OCI-LY3 (cell line): ENCODE data around the gene ZNF619.

Experiments
- H2AFZ ChIP-seq: fragments of 200-600, 300-600 bp; shearing (Covaris generic); 2 replicates; pipeline ENCODE4 v1.6.0; 2014; ENCODE audit warnings: antibody characterized with exemption, low read depth, low read length
- H3K27ac ChIP-seq: fragments of 200-600, 300-600 bp; sonication (generic); 2 replicates; pipeline ENCODE4 v1.5.1; 2014; ENCODE audit warnings: mild to moderate bottlenecking, low read length, moderate library complexity, mixed read lengths
- H3K27me3 ChIP-seq: fragments of 200-600, 300-600 bp; sonication (generic); 2 replicates; pipeline ENCODE4 v1.6.1; 2014; ENCODE audit warnings: low read depth, low read length, mixed read lengths
- H3K36me3 ChIP-seq: fragments of 200-600, 300-600 bp; sonication (generic); replicated peaks from 2 replicates; pipeline ENCODE3; 2014; ENCODE audit warnings: low read depth, low read length, mixed read lengths
- H3K4me1 ChIP-seq: fragments of 300-600, 200-600 bp; sonication (generic); 2 replicates; pipeline ENCODE4 v1.6.1; 2014; ENCODE audit warnings: low read length, mixed read lengths
- H3K4me2 ChIP-seq: fragments of 200-600, 300-600 bp; sonication (generic); 2 replicates; pipeline ENCODE4 v1.6.1; 2014; ENCODE audit warnings: low read length, mixed read lengths
- H3K4me3 ChIP-seq: fragments of 300-600, 200-600 bp; sonication (generic); 2 replicates; pipeline ENCODE4 v1.5.1; 2014; ENCODE audit warnings: antibody characterized with exemption, mild to moderate bottlenecking, low read length, moderate library complexity
- H3K79me2 ChIP-seq: fragments of 300-600, 200-600 bp; shearing (Covaris generic); 2 replicates; pipeline ENCODE4 v1.6.1; 2014; ENCODE audit warnings: mild to moderate bottlenecking, low read length, mixed read lengths
- H3K9ac ChIP-seq: fragments of 300-600, 200-600 bp; shearing (Covaris generic); 2 replicates; pipeline ENCODE4 v1.6.0; 2014; ENCODE audit warnings: mild to moderate bottlenecking, low read length, moderate library complexity
- H3K9me3 ChIP-seq: fragments of 200-600, 300-600 bp; shearing (Covaris generic); 2 replicates; pipeline ENCODE4 v1.6.1; 2014; ENCODE audit warnings: low read length, mixed read lengths; ENCODE audit not compliant: insufficient read depth
- H4K20me1 ChIP-seq: fragments of 200-600, 300-600 bp; sonication (generic); 2 replicates; pipeline ENCODE4 v1.6.1; 2016; ENCODE audit warnings: low read length, mixed read lengths; ENCODE audit not compliant: insufficient read depth
- CTCF ChIP-seq: fragments of 200-600, 300-600 bp; sonication (generic); IDR thresholded peaks from 2 replicates; pipeline ENCODE4 v1.5.1; 2014; ENCODE audit warnings: antibody characterized with exemption, low read length, low read depth
- EZH2phosphoT487 ChIP-seq: fragments of 200-600 bp; shearing (Covaris generic); IDR thresholded peaks from 2 replicates; pipeline ENCODE4 v1.6.1; 2018; ENCODE audit warnings: antibody characterized with exemption, mixed run types, low read depth

ZNF619 gene

DNA sequence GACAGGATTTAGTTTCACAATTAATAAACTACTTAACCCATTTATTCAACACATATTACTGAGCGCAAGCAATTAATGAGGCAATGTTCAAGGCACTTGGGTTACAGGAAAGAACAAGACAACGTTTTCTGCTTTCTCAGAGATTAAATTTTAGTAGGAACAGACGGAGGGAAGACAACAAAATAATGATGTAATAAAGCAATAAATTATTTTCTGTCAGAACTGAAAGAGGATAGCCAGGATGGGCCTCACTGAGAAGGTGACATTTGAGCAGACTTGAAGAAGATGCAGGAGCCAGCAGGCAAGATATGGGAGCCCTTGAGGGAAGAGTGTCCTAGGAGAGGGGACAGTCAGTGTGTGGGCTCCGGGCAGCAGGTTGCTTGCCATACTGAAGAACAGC is 31.0 kb upstream of the ZNF619 start:
- Histone ChIP-seq H3K9ac (no peak overlapping the region), H3K4me1 (no peaks in the 10 kb centered on the region), H3K79me2 (no peaks in the 10 kb centered on the region), H2AFZ (no peak overlapping the region), H3K9me3 (no peaks in the 10 kb centered on the region), H3K27ac (no peak overlapping the region), H3K36me3 (no peaks in the 10 kb centered on the region), H3K4me3 (no peak overlapping the region), H3K27me3 (no peaks in the 10 kb centered on the region), H3K4me2 (no peak overlapping the region), H4K20me1 (no peaks in the 10 kb centered on the region)
- TF ChIP-seq CTCF = no peak
- no peak for TF ChIP-seq EZH2phosphoT487

DNA sequence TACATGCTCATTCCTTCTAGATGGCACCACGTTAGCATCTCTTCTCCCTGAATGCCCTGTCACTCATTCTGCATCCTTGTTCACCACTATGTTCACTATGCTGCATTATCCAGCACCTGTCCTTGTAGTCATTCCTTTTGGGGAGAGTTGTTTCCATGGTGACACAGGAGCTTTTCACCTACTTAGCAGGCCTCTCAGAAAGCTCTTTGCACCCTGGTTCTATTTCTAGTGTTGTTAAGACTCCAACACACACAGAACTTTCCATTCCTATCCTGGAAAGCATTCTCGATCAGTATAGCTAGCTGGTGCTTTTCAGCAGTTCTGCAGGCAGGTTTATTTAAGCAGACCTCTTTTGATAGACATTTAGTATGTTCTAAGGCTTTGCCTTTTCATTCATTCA is 26.5 kb upstream of the ZNF619 start:
- Histone ChIP-seq H3K79me2 (no peaks in the 10 kb centered on the region), H3K9ac (no peak overlapping the region)

DNA sequence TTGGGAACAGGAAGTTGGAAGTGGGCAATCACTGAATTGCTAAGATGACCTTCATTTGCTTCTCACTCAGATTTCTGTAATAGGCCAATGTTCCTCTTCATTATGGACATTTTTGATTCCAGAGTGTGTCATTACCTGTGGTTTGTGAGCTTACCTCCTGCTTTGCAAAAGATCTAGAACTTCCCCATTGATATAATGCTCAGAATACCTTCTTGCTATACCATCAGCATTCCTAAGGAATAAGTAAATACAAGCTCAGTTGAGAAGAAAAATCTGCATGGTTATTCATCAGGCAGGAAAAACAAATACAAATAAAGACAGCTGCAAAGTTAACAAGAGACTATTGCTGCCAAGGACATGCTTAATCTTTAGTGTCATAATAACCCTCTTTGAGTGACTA is 25.4 kb upstream of the ZNF619 start:
- Histone ChIP-seq H3K4me2 (no peak overlapping the region; the same call in 1 of the 2 replicates), H3K9me3 (no peaks in the 10 kb centered on the region), H3K4me1 (peaks cover 18% of the 10 kb centered on the region), H3K36me3 (no peaks in the 10 kb centered on the region), H4K20me1 (no peaks in the 10 kb centered on the region), H3K9ac (no peak overlapping the region), H3K27ac (no peak overlapping the region), H3K79me2 (peaks cover 1% of the 10 kb centered on the region; the same call in 1 of the 2 replicates), H3K4me3 (no peak overlapping the region), H2AFZ (no peak overlapping the region), H3K27me3 (no peaks in the 10 kb centered on the region)
- TF ChIP-seq EZH2phosphoT487 = no peak
- no peak for TF ChIP-seq CTCF

More for the DNA sequence above, 26.5 kb upstream of the ZNF619 start:
- TF ChIP-seq CTCF (no peak), EZH2phosphoT487 (no peak)
- H2AFZ ChIP-seq = no peak overlapping the region
- no peak overlapping the region for H3K27ac ChIP-seq
- no peak overlapping the region for H3K4me3 ChIP-seq
- H3K4me1 ChIP-seq = peaks cover 13% of the 10 kb centered on the region
- H4K20me1 ChIP-seq = no peaks in the 10 kb centered on the region
- no peaks in the 10 kb centered on the region for H3K9me3 ChIP-seq
- no peaks in the 10 kb centered on the region for H3K36me3 ChIP-seq
- no peak overlapping the region for H3K4me2 ChIP-seq
- no peaks in the 10 kb centered on the region for H3K27me3 ChIP-seq

DNA sequence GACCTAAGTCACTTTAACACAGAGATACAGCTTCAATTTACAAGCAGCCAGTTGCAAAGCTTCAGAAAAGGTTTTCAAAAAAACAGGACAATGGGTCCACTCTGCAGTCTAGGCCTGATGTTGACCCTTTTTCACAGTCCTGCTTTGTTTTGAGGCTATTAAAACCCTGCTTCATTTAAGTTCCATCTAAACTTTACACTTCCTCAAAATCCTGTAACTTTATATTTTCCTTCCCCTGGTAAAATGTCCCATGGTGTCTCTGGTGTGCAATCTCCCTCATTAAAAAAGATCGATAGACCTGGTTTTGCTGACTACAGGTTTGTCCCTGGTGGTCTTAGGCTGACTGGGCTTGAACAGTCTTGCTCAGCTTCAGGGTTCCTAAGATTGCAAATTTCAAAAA is 24.9 kb upstream of the ZNF619 start:
- Histone ChIP-seq H3K79me2 (peaks cover 6% of the 10 kb centered on the region; the same call in 1 of the 2 replicates), H3K4me1 (peaks cover 18% of the 10 kb centered on the region), H4K20me1 (no peaks in the 10 kb centered on the region), H3K27me3 (no peaks in the 10 kb centered on the region), H2AFZ (peak overlapping the region; percentile 88; the same call in 1 of the 2 replicates), H3K4me3 (peak overlapping the region; percentile 83), H3K9ac (peak overlapping the region; percentile 77), H3K36me3 (no peaks in the 10 kb centered on the region), H3K27ac (no peak overlapping the region), H3K4me2 (peak overlapping the region; percentile 81), H3K9me3 (no peaks in the 10 kb centered on the region)
- no peak for TF ChIP-seq EZH2phosphoT487
- no peak for TF ChIP-seq CTCF
